OCI-LY7 (cell line): ENCODE results near the gene PC.

Experiments
- EZH2phosphoT487 ChIP-seq: fragments of 200-600 bp; sonication (generic); IDR thresholded peaks from 2 replicates; pipeline ENCODE4 v1.6.1; 2018; ENCODE audit warnings: low read depth, borderline replicate concordance, mild to moderate bottlenecking, mixed run types, antibody characterized with exemption, low read length, moderate library complexity, mixed read lengths
- TF ChIP-seq, protein P1 (sequence below): fragments of 200-600 bp; sonication (generic); conservative IDR thresholded peaks from 2 replicates; pipeline ENCODE4 v1.5.1; 2014; ENCODE audit warnings: mild to moderate bottlenecking, antibody characterized with exemption, low read length, moderate library complexity, mixed read lengths

DNA sequence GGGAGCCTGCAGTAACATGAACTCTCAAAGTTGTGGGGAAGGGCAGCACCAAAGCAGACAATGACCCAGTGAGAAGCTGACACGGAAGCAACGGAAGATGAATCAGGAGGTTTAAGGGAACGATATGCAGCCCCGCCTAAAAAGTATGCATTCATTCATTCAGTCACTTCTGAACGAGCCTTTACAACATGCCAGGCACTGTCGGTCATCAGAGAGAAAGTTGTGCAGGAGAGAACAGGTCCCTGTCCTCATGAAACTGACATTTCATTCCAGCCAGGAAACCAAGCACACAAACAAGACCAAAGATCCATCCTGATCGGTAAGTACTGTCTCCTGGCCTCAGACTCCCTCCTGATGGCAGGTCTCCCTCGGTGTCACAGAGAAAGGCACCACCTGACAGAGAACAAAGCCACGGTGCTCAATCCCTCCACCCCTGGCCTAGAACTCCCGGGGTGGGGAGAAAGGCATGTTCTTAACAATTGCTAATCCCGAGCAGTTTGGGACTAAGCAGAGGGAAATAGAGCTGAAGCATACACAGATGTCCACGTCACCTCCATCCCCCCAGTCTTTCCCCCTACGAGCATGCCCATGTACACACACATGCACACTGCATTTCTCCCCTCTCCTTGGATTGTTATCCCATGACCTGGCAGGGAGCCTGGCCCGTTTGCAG lies 52.0 kb downstream of the PC start:
- TF ChIP-seq, protein P1, sequence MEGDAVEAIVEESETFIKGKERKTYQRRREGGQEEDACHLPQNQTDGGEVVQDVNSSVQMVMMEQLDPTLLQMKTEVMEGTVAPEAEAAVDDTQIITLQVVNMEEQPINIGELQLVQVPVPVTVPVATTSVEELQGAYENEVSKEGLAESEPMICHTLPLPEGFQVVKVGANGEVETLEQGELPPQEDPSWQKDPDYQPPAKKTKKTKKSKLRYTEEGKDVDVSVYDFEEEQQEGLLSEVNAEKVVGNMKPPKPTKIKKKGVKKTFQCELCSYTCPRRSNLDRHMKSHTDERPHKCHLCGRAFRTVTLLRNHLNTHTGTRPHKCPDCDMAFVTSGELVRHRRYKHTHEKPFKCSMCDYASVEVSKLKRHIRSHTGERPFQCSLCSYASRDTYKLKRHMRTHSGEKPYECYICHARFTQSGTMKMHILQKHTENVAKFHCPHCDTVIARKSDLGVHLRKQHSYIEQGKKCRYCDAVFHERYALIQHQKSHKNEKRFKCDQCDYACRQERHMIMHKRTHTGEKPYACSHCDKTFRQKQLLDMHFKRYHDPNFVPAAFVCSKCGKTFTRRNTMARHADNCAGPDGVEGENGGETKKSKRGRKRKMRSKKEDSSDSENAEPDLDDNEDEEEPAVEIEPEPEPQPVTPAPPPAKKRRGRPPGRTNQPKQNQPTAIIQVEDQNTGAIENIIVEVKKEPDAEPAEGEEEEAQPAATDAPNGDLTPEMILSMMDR = no peak
- TF ChIP-seq EZH2phosphoT487 = no peak
